K562 (cell line): ENCODE measurements around the gene KCNJ5. TPM values are rescaled to one million over a fixed set of nuclear protein-coding genes. Genes with fewer than 3 reads are reported as not detected.

ENCODE experiments used
- ATAC-seq: fragments of 200-7000 bp; cut with Tn5 transposase; 3 replicates; pipeline ENCODE4 v1.9.1; 2020; ENCODE audit warnings: moderate library complexity
- BruUV-seq: library from RNA; stranded (reverse); fragments of 400-500 nt; replicated peaks from 2 replicates; lab custom pipeline; 2021; lab: Mats Ljungman, UMichigan
- CTCF ChIA-PET: fragments of 300-600 bp; formaldehyde crosslinking; extraction: SDS; loops from one replicate; lab custom pipeline; 2021; ENCODE audit warnings: low intra/inter-chr PET ratio; lab: Yijun Ruan, JAX
- POLR2A ChIA-PET: fragments of 300-600, 350-650 bp; sonication (Branson Sonifier 250); formaldehyde crosslinking; extraction: SDS; loops from one replicate; lab custom pipeline; 2021; ENCODE audit warnings: antibody characterized with exemption, inconsistent platforms; lab: Yijun Ruan, JAX
- DNase-seq, 4 experiments: peaks; one replicate each; pipeline versions ENCODE4 v3.0.0 to v3.0.0-alpha.2; 2011 to 2018; ENCODE audit warnings: low spot score in 3 of 4, mixed read lengths in 3 of 4; ENCODE audit errors: extremely low read depth in 1 of 4
- FAIRE-seq: peaks from 2 replicates; lab custom pipeline; 2011; peaks lifted over from hg19 to GRCh38; lab: Jason Lieb, UNC
- H2AFZ ChIP-seq: 2 replicates; pipeline ENCODE4 v1.6.0; 2011; ENCODE audit warnings: low read depth, low read length, control low read depth, inconsistent platforms
- H3K27ac ChIP-seq: fragments of 200-600 bp; 3 replicates; pipeline ENCODE4 v1.8.0; 2011; ENCODE audit warnings: low read depth, mild to moderate bottlenecking, control low read depth, inconsistent platforms, low read length, moderate library complexity, mixed read lengths; ENCODE audit errors: extremely low read depth
- H3K27me3 ChIP-seq, 2 experiments: fragments of 300-600 bp in 1 of 2; 2 replicates in 1 of 2; 3 replicates in 1 of 2; pipeline versions ENCODE4 v1.6.0 to v1.8.0; 2011; ENCODE audit warnings: inconsistent platforms in 2 of 2, low read length in 2 of 2, mild to moderate bottlenecking in 1 of 2, mixed read lengths in 1 of 2, moderate library complexity in 1 of 2; ENCODE audit not compliant: control insufficient read depth in 2 of 2, insufficient read depth in 2 of 2
- H3K36me3 ChIP-seq: fragments of 300-600 bp; 3 replicates; pipeline ENCODE4 v1.8.0; 2011; ENCODE audit warnings: mild to moderate bottlenecking, low read length, inconsistent platforms; ENCODE audit not compliant: control insufficient read depth, insufficient read depth
- H3K4me1 ChIP-seq, 2 experiments: fragments of 200-600 bp in 1 of 2; replicated peaks in 1 of 2; 2 replicates in 1 of 2; 3 replicates in 1 of 2; pipeline versions ENCODE4 v1.5.1 to v1.8.0; 2011; ENCODE audit warnings: inconsistent platforms in 2 of 2, low read length in 2 of 2, mild to moderate bottlenecking in 1 of 2, mixed read lengths in 1 of 2, moderate library complexity in 1 of 2; ENCODE audit not compliant: control insufficient read depth in 2 of 2, insufficient read depth in 2 of 2
- H3K4me2 ChIP-seq: 2 replicates; pipeline ENCODE4 v1.6.1; 2011; ENCODE audit warnings: low read length, control low read depth, inconsistent platforms, mixed read lengths; ENCODE audit not compliant: insufficient read depth
- H3K4me3 ChIP-seq: fragments of 200-600 bp; sonication (generic), shearing (Covaris generic); 2 replicates; pipeline ENCODE4 v1.5.1; 2016; ENCODE audit warnings: control low read depth, inconsistent platforms
- H3K79me2 ChIP-seq: fragments of 200-600 bp; 3 replicates; pipeline ENCODE4 v1.8.0; 2011; ENCODE audit warnings: low read length, inconsistent platforms; ENCODE audit not compliant: control insufficient read depth, insufficient read depth
- H3K9ac ChIP-seq, 2 experiments: 2 replicates each; pipeline versions ENCODE4 v1.6.0 to v1.6.1; 2011; ENCODE audit warnings: low read depth in 2 of 2, low read length in 2 of 2, control low read depth in 1 of 2, inconsistent platforms in 1 of 2, mild to moderate bottlenecking in 1 of 2, mixed read lengths in 1 of 2; ENCODE audit not compliant: insufficient read depth in 1 of 2
- H3K9me1 ChIP-seq: one replicate; pipeline ENCODE4 v1.6.0; 2011; ENCODE audit warnings: inconsistent platforms, mild to moderate bottlenecking, low read length, moderate library complexity; ENCODE audit not compliant: control insufficient read depth, insufficient read depth
- H3K9me3 ChIP-seq: replicated peaks from 2 replicates; pipeline ENCODE4 v1.5.1; 2011; ENCODE audit warnings: low read depth, low read length, inconsistent platforms; ENCODE audit not compliant: control insufficient read depth, insufficient read depth
- H4K20me1 ChIP-seq: replicated peaks from 2 replicates; pipeline ENCODE4 v1.6.1; 2011; ENCODE audit warnings: low read length, inconsistent platforms, mixed read lengths; ENCODE audit not compliant: control insufficient read depth, insufficient read depth
- ADNP ChIP-seq: fragments of 200-800 bp; sonication (Bioruptor generic); IDR thresholded peaks from 2 replicates; pipeline ENCODE4 v1.6.1; 2016; ENCODE audit warnings: missing genetic modification characterization, missing compliant biosample characterization
- CTCF ChIP-seq, 3 experiments: IDR thresholded peaks in 2 of 3; conservative IDR thresholded peaks in 1 of 3; 2 replicates each; pipeline ENCODE4 v1.5.1; 2011 to 2012; ENCODE audit warnings: low read length in 3 of 3, mild to moderate bottlenecking in 3 of 3, control low read depth in 2 of 3, improper control_type of control experiment in 1 of 3, inconsistent platforms in 1 of 3, low read depth in 1 of 3, mixed read lengths in 1 of 3, moderate library complexity in 1 of 3; ENCODE audit not compliant: insufficient read depth in 2 of 3
- PHF8 ChIP-seq: fragments of 200-600 bp; sonication (generic); IDR thresholded peaks from 2 replicates; pipeline ENCODE4 v1.6.1; 2012; ENCODE audit warnings: mixed run types, mild to moderate bottlenecking, inconsistent platforms, low read length, moderate library complexity, borderline replicate concordance
- POLR2AphosphoS5 ChIP-seq: IDR thresholded peaks from 2 replicates; pipeline ENCODE4 v1.6.1; 2011; ENCODE audit warnings: mild to moderate bottlenecking, low read depth, low read length, moderate library complexity; ENCODE audit not compliant: control insufficient read depth, insufficient read depth
- RAD21 ChIP-seq, 2 experiments: fragments of 250-450 bp in 1 of 2; fragments of 450-650 bp in 1 of 2; sonication (Bioruptor Pico) in 1 of 2; formaldehyde crosslinking in 1 of 2; IDR thresholded peaks in 1 of 2; conservative IDR thresholded peaks in 1 of 2; 2 replicates each; pipeline versions ENCODE4 v1.4.0 to v1.8.0; 2020 to 2022; ENCODE audit warnings: mild to moderate bottlenecking in 2 of 2, moderate library complexity in 1 of 2
- RBM15 ChIP-seq: fragments of 200-400 bp; formaldehyde crosslinking; IDR thresholded peaks from 2 replicates; pipeline ENCODE4 v1.6.1; 2018; ENCODE audit warnings: mild to moderate bottlenecking, low read length, moderate library complexity; ENCODE audit not compliant: insufficient read depth
- WGBS: fragments of 100-300 bp; shearing (Covaris generic); methylation state at CpG from one replicate; pipeline ENCODE4 v1.1.6; 2016; ENCODE audit warnings: low coverage, mixed read lengths; ENCODE audit not compliant: insufficient coverage; ENCODE audit errors: missing lambda C conversion rate; 5-methylcytosine and 5-hydroxymethylcytosine counted together
- in situ Hi-C: fragments of 300-500 bp; cut with MboI; formaldehyde crosslinking; loops from 4 replicates; pipeline ENCODE4 v1.15.0; 2018; ENCODE audit warnings: inconsistent platforms, mixed read lengths
- intact Hi-C: fragments of 100-400 bp; cut with micrococcal nuclease; formaldehyde crosslinking; loops from 2 replicates; pipeline ENCODE4 v1.14.2; 2022
- polyA plus RNA-seq, 8 experiments: library from polyadenylated mRNA; depleted of rRNA in 4 of 8; stranded (reverse) in 5 of 8; unstranded in 3 of 8; fragments of >200 nt; fragmentation: Nextera tagmentation in 2 of 8; fragmentation: Illumina TruSeq in 1 of 8; extraction: Ambion mirVana in 2 of 8; extraction: Trizol in 1 of 8; gene quantifications; 2 replicates each; pipeline versions ENCODE4 v1.2.1 to v1.2.3, GENCODE V29; 2011 to 2014; ENCODE audit warnings: inconsistent platforms in 1 of 8, missing spikeins in 1 of 8
- total RNA-seq, 7 experiments: library from RNA; depleted of rRNA in 6 of 7; stranded (reverse); fragments of >200 nt in 6 of 7; fragmentation: Illumina TruSeq in 2 of 7; extraction: Trizol in 2 of 7; gene quantifications; 2 replicates each; pipeline versions ENCODE4 v1.2.1 to v1.2.3, GENCODE V29; 2011 to 2021; ENCODE audit warnings: low replicate concordance in 1 of 7

Gene KCNJ5
- total and polyA plus RNA-seq, 9 of the 15 experiments (the other 6 are each of a cell fraction or from before 2014, with no cell fraction given) = 0.04 TPM; not detected in 8

- H3K79me2 ChIP-seq = no peaks in the 10 kb centered on the region
- H3K27ac ChIP-seq = no peak overlapping the region
- intact Hi-C loops (loop anchor here (10.0 kb wide), 1 partner anchor 228 kb away; no protein-coding TSS in a partner anchor), in situ Hi-C loops (loop anchor here (25.0 kb wide), 1 partner anchor 426 kb away; no protein-coding TSS in a partner anchor)
- WGBS = 3% methylated on average over 5 of the region's 5 CpGs
- peaks cover 0 to 20% of the 10 kb centered on the region in 2 experiments; a peak in 3 of 5 replicates for H3K27me3 ChIP-seq
- H3K9ac ChIP-seq = no peak overlapping the region
- no peak overlapping the region for H3K4me2 ChIP-seq
- H3K9me1 ChIP-seq = no peaks in the 10 kb centered on the region
- BruUV-seq = no TSS peak
- no peaks in the 10 kb centered on the region for H3K9me3 ChIP-seq
- H3K4me3 ChIP-seq = no peak overlapping the region
- no peaks in the 10 kb centered on the region for H3K36me3 ChIP-seq
- FAIRE-seq (no peak), ATAC-seq (peak; percentile 66), DNase-seq (peak in 1 of 4 experiments; percentile 25)
- no peaks in the 10 kb centered on the region for H4K20me1 ChIP-seq
- ChIA-PET CTCF (no interaction called here), POLR2A (no interaction called here)
- no peaks in the 10 kb centered on the region for H3K4me1 ChIP-seq
- no peak for TF ChIP-seq POLR2AphosphoS5
- TF ChIP-seq ADNP = no peak
- peak in 1 of 3 experiments; percentile 24; a peak in 1 of 6 replicates for TF ChIP-seq CTCF (IDR thresholded peaks at IDR 0.05 in 2 of 3, conservative IDR thresholded peaks at IDR 0.05 in 1 of 3; ENCODE audit: insufficient read depth in 2 of 3, low read depth in 1 of 3, low read length in 3 of 3)
- peak in 1 of 2 experiments; percentile 23; a peak in 1 of 4 replicates for TF ChIP-seq RAD21 (CRISPR knock-in tag; conservative IDR thresholded peaks at IDR 0.05 in 1 of 2, IDR thresholded peaks at IDR 0.05 in 1 of 2)
- TF ChIP-seq PHF8 = no peak
- TF ChIP-seq RBM15 = no peak
- H2AFZ ChIP-seq = no peak overlapping the region
Observed at GRCh38 chr11:128886406-128887124, 4.6 kb upstream of the KCNJ5 start.
